K562 (cell line): ENCODE data around the gene IL4I1. TPM values are rescaled to one million over a fixed set of nuclear protein-coding genes. Genes with fewer than 3 reads are reported as not detected.

Source experiments
- ATAC-seq: fragments of 200-7000 bp; cut with Tn5 transposase; 3 replicates; pipeline ENCODE4 v1.9.1; 2020; ENCODE audit warnings: moderate library complexity
- BruUV-seq: library from RNA; stranded (reverse); fragments of 400-500 nt; replicated peaks from 2 replicates; lab custom pipeline; 2021; lab: Mats Ljungman, UMichigan
- CTCF ChIA-PET: fragments of 300-600 bp; formaldehyde crosslinking; extraction: SDS; loops from one replicate; lab custom pipeline; 2021; ENCODE audit warnings: low intra/inter-chr PET ratio; lab: Yijun Ruan, JAX
- POLR2A ChIA-PET: fragments of 300-600, 350-650 bp; sonication (Branson Sonifier 250); formaldehyde crosslinking; extraction: SDS; loops from one replicate; lab custom pipeline; 2021; ENCODE audit warnings: antibody characterized with exemption, inconsistent platforms; lab: Yijun Ruan, JAX
- DNase-seq, 4 experiments: peaks; one replicate each; pipeline versions ENCODE4 v3.0.0 to v3.0.0-alpha.2; 2011 to 2018; ENCODE audit warnings: low spot score in 3 of 4, mixed read lengths in 3 of 4; ENCODE audit errors: extremely low read depth in 1 of 4
- FAIRE-seq: peaks from 2 replicates; lab custom pipeline; 2011; peaks lifted over from hg19 to GRCh38; lab: Jason Lieb, UNC
- H2AFZ ChIP-seq: 2 replicates; pipeline ENCODE4 v1.6.0; 2011; ENCODE audit warnings: low read depth, low read length, control low read depth, inconsistent platforms
- H3K27ac ChIP-seq: fragments of 200-600 bp; 3 replicates; pipeline ENCODE4 v1.8.0; 2011; ENCODE audit warnings: low read depth, mild to moderate bottlenecking, control low read depth, inconsistent platforms, low read length, moderate library complexity, mixed read lengths; ENCODE audit errors: extremely low read depth
- H3K27me3 ChIP-seq, 2 experiments: fragments of 300-600 bp in 1 of 2; 2 replicates in 1 of 2; 3 replicates in 1 of 2; pipeline versions ENCODE4 v1.6.0 to v1.8.0; 2011; ENCODE audit warnings: inconsistent platforms in 2 of 2, low read length in 2 of 2, mild to moderate bottlenecking in 1 of 2, mixed read lengths in 1 of 2, moderate library complexity in 1 of 2; ENCODE audit not compliant: control insufficient read depth in 2 of 2, insufficient read depth in 2 of 2
- H3K36me3 ChIP-seq: fragments of 300-600 bp; 3 replicates; pipeline ENCODE4 v1.8.0; 2011; ENCODE audit warnings: mild to moderate bottlenecking, low read length, inconsistent platforms; ENCODE audit not compliant: control insufficient read depth, insufficient read depth
- H3K4me1 ChIP-seq, 2 experiments: fragments of 200-600 bp in 1 of 2; replicated peaks in 1 of 2; 2 replicates in 1 of 2; 3 replicates in 1 of 2; pipeline versions ENCODE4 v1.5.1 to v1.8.0; 2011; ENCODE audit warnings: inconsistent platforms in 2 of 2, low read length in 2 of 2, mild to moderate bottlenecking in 1 of 2, mixed read lengths in 1 of 2, moderate library complexity in 1 of 2; ENCODE audit not compliant: control insufficient read depth in 2 of 2, insufficient read depth in 2 of 2
- H3K4me2 ChIP-seq: 2 replicates; pipeline ENCODE4 v1.6.1; 2011; ENCODE audit warnings: low read length, control low read depth, inconsistent platforms, mixed read lengths; ENCODE audit not compliant: insufficient read depth
- H3K4me3 ChIP-seq: fragments of 200-600 bp; sonication (generic), shearing (Covaris generic); 2 replicates; pipeline ENCODE4 v1.5.1; 2016; ENCODE audit warnings: control low read depth, inconsistent platforms
- H3K79me2 ChIP-seq: fragments of 200-600 bp; 3 replicates; pipeline ENCODE4 v1.8.0; 2011; ENCODE audit warnings: low read length, inconsistent platforms; ENCODE audit not compliant: control insufficient read depth, insufficient read depth
- H3K9ac ChIP-seq, 2 experiments: 2 replicates each; pipeline versions ENCODE4 v1.6.0 to v1.6.1; 2011; ENCODE audit warnings: low read depth in 2 of 2, low read length in 2 of 2, control low read depth in 1 of 2, inconsistent platforms in 1 of 2, mild to moderate bottlenecking in 1 of 2, mixed read lengths in 1 of 2; ENCODE audit not compliant: insufficient read depth in 1 of 2
- H3K9me1 ChIP-seq: one replicate; pipeline ENCODE4 v1.6.0; 2011; ENCODE audit warnings: inconsistent platforms, mild to moderate bottlenecking, low read length, moderate library complexity; ENCODE audit not compliant: control insufficient read depth, insufficient read depth
- H3K9me3 ChIP-seq: replicated peaks from 2 replicates; pipeline ENCODE4 v1.5.1; 2011; ENCODE audit warnings: low read depth, low read length, inconsistent platforms; ENCODE audit not compliant: control insufficient read depth, insufficient read depth
- H4K20me1 ChIP-seq: replicated peaks from 2 replicates; pipeline ENCODE4 v1.6.1; 2011; ENCODE audit warnings: low read length, inconsistent platforms, mixed read lengths; ENCODE audit not compliant: control insufficient read depth, insufficient read depth
- CEBPG ChIP-seq, 3 experiments: fragments of 200-800 bp in 1 of 3; sonication (Bioruptor generic) in 1 of 3; sonication (generic) in 1 of 3; formaldehyde crosslinking in 1 of 3; IDR thresholded peaks in 2 of 3; conservative IDR thresholded peaks in 1 of 3; 2 replicates each; pipeline versions ENCODE4 v1.6.1 to v1.8.0; 2016 to 2022; ENCODE audit warnings: missing compliant biosample characterization in 2 of 3, missing genetic modification characterization in 2 of 3, mild to moderate bottlenecking in 1 of 3, missing genetic modification reagents in 1 of 3
- ETV5 ChIP-seq: sonication (generic); formaldehyde crosslinking; IDR thresholded peaks from 2 replicates; pipeline ENCODE4 v1.4.0; 2020; ENCODE audit warnings: low read depth, mild to moderate bottlenecking, missing genetic modification reagents
- FOXK1 ChIP-seq: sonication (generic); formaldehyde crosslinking; IDR thresholded peaks from 2 replicates; pipeline ENCODE4 v1.8.0; 2022; ENCODE audit warnings: missing genetic modification reagents, mild to moderate bottlenecking, borderline replicate concordance
- GTF2A2 ChIP-seq: IDR thresholded peaks from 2 replicates; pipeline ENCODE4 v1.6.1; 2016; ENCODE audit warnings: mild to moderate bottlenecking, missing genetic modification characterization, missing compliant biosample characterization
- HDGF ChIP-seq: fragments of 450-650 bp; IDR thresholded peaks from 2 replicates; pipeline ENCODE4 v1.6.1; 2016
- HMBOX1 ChIP-seq: sonication (generic); IDR thresholded peaks from 2 replicates; pipeline ENCODE4 v1.6.1; 2016
- MBD1 ChIP-seq: fragments of 250-450 bp; sonication (Bioruptor Pico); IDR thresholded peaks from 2 replicates; pipeline ENCODE4 v1.8.0; 2022; ENCODE audit warnings: inconsistent platforms
- MTA2 ChIP-seq: fragments of 450-650 bp; IDR thresholded peaks from 2 replicates; pipeline ENCODE4 v1.6.1; 2016; ENCODE audit warnings: low read depth
- NR2C2 ChIP-seq, 2 experiments: fragments of 200-800 bp in 1 of 2; sonication (Bioruptor generic) in 1 of 2; sonication (generic) in 1 of 2; formaldehyde crosslinking in 1 of 2; IDR thresholded peaks; 2 replicates each; pipeline versions ENCODE4 v1.6.1 to v1.8.0; 2016 to 2022; ENCODE audit warnings: mild to moderate bottlenecking in 1 of 2, missing compliant biosample characterization in 1 of 2, missing genetic modification characterization in 1 of 2, missing genetic modification reagents in 1 of 2
- SIN3A ChIP-seq, 2 experiments: fragments of 150-350 bp in 1 of 2; IDR thresholded peaks; 2 replicates each; pipeline ENCODE4 v1.6.1; 2011 to 2016; ENCODE audit warnings: borderline replicate concordance in 2 of 2, low read depth in 2 of 2, low read length in 2 of 2, mild to moderate bottlenecking in 2 of 2, moderate library complexity in 2 of 2; ENCODE audit not compliant: control insufficient read depth in 1 of 2
- SMC3 ChIP-seq: conservative IDR thresholded peaks from 2 replicates; pipeline ENCODE4 v1.6.1; 2011; ENCODE audit warnings: low read depth, low read length, improper control_type of control experiment; ENCODE audit not compliant: insufficient read depth
- ZBTB5 ChIP-seq: fragments of 450-650 bp; IDR thresholded peaks from 2 replicates; pipeline ENCODE4 v1.6.1; 2017; ENCODE audit warnings: antibody characterized with exemption
- ZNF644 ChIP-seq: fragments of 200-800 bp; sonication (Bioruptor generic); IDR thresholded peaks from 2 replicates; pipeline ENCODE4 v1.6.1; 2016; ENCODE audit warnings: low read depth, missing genetic modification characterization, missing compliant biosample characterization
- WGBS: fragments of 100-300 bp; shearing (Covaris generic); methylation state at CpG from one replicate; pipeline ENCODE4 v1.1.6; 2016; ENCODE audit warnings: low coverage, mixed read lengths; ENCODE audit not compliant: insufficient coverage; ENCODE audit errors: missing lambda C conversion rate; 5-methylcytosine and 5-hydroxymethylcytosine counted together
- in situ Hi-C: fragments of 300-500 bp; cut with MboI; formaldehyde crosslinking; loops from 4 replicates; pipeline ENCODE4 v1.15.0; 2018; ENCODE audit warnings: inconsistent platforms, mixed read lengths
- intact Hi-C: fragments of 100-400 bp; cut with micrococcal nuclease; formaldehyde crosslinking; loops from 2 replicates; pipeline ENCODE4 v1.14.2; 2022
- polyA plus RNA-seq, 8 experiments: library from polyadenylated mRNA; depleted of rRNA in 4 of 8; stranded (reverse) in 5 of 8; unstranded in 3 of 8; fragments of >200 nt; fragmentation: Nextera tagmentation in 2 of 8; fragmentation: Illumina TruSeq in 1 of 8; extraction: Ambion mirVana in 2 of 8; extraction: Trizol in 1 of 8; gene quantifications; 2 replicates each; pipeline versions ENCODE4 v1.2.1 to v1.2.3, GENCODE V29; 2011 to 2014; ENCODE audit warnings: inconsistent platforms in 1 of 8, missing spikeins in 1 of 8
- total RNA-seq, 7 experiments: library from RNA; depleted of rRNA in 6 of 7; stranded (reverse); fragments of >200 nt in 6 of 7; fragmentation: Illumina TruSeq in 2 of 7; extraction: Trizol in 2 of 7; gene quantifications; 2 replicates each; pipeline versions ENCODE4 v1.2.1 to v1.2.3, GENCODE V29; 2011 to 2021; ENCODE audit warnings: low replicate concordance in 1 of 7

The IL4I1 gene
- total and polyA plus RNA-seq, 9 of the 15 experiments (the other 6 are each of a cell fraction or from before 2014, with no cell fraction given), result 0.06 to 0.95 (median 0.43) TPM; not detected in 2

- TF ChIP-seq SMC3 (peak; percentile 14; the same call in 1 of the 2 replicates), CEBPG (CRISPR knock-in tag; IDR thresholded peaks at IDR 0.05) (no peak), CEBPG (tag; conservative IDR thresholded peaks at IDR 0.05 in 1 of 2, IDR thresholded peaks at IDR 0.05 in 1 of 2) (no peak), ZNF644 (tag) (no peak), GTF2A2 (tag) (no peak)
Measured at GRCh38 chr19:49850487-49851342, 46.0 kb downstream of the IL4I1 start, which contains the start of gene PTOV1 (continued).

- FAIRE-seq, result no peak
- H3K9ac ChIP-seq, result peak overlapping the region; percentile 97 to 99
- H4K20me1 ChIP-seq, result peaks cover 11% of the 10 kb centered on the region
- peak overlapping the region; percentile 87 for H3K4me3 ChIP-seq
- TSS peak; percentile 83 for BruUV-seq
- H2AFZ ChIP-seq, result peak overlapping the region; percentile 97
- intact Hi-C loops, result no loop called here
- H3K79me2 ChIP-seq, result peaks cover 51% of the 10 kb centered on the region
- peaks cover 27% of the 10 kb centered on the region for H3K36me3 ChIP-seq
- H3K9me1 ChIP-seq, result peaks cover 11% of the 10 kb centered on the region
- H3K27ac ChIP-seq, result peak overlapping the region; percentile 100
- H3K9me3 ChIP-seq, result 0 out of 2 replicates have a peak, but pooled peaks cover 6% of the 10 kb centered on the region
- WGBS, result 4% methylated on average over 12 of the region's 12 CpGs
- peaks cover 39 to 58% of the 10 kb centered on the region in 2 experiments for H3K4me1 ChIP-seq
- ChIA-PET CTCF (no interaction called here), POLR2A (interaction anchor here (0.6 to 2.0 kb wide), 22 partner anchors 9 to 174 kb away, joined by 3 to 18 read pairs (median 5); partner anchors contain the start of genes FUZ and PRMT1)
- DNase-seq, result no peak
- no peaks in the 10 kb centered on the region for H3K27me3 ChIP-seq
- H3K4me2 ChIP-seq, result peak overlapping the region; percentile 92
- peak; percentile 12 for ATAC-seq
- in situ Hi-C loops, result no loop called here
- TF ChIP-seq SIN3A (IDR thresholded peaks at IDR 0.05; ENCODE audit: borderline replicate concordance in 2 of 2, control insufficient read depth in 1 of 2, low read depth in 2 of 2, low read length in 2 of 2), result 0 out of 4 replicates have a peak, but pooled peaks of 1 of the 2 experiments have one; percentile 28
- 0 out of 2 replicates have a peak, but pooled peaks have one; percentile 26 for TF ChIP-seq FOXK1 (CRISPR knock-in tag)
- no peak for TF ChIP-seq ZBTB5
- TF ChIP-seq HMBOX1, result 0 out of 2 replicates have a peak, but pooled peaks have one; percentile 5
- TF ChIP-seq MBD1, result 0 out of 2 replicates have a peak, but pooled peaks have one; percentile 13
- 0 out of 2 replicates have a peak, but pooled peaks have one; percentile 2 for TF ChIP-seq MTA2
- TF ChIP-seq HDGF, result peak; percentile 79; the same call in 1 of the 2 replicates
- 0 out of 2 replicates have a peak, but pooled peaks have one; percentile 41 for TF ChIP-seq NR2C2 (CRISPR knock-in tag; IDR thresholded peaks at IDR 0.05)
- no peak for TF ChIP-seq NR2C2 (tag; IDR thresholded peaks at IDR 0.05)
- peak; percentile 21; the same call in 1 of the 2 replicates for TF ChIP-seq ETV5 (CRISPR knock-in tag)
Measured at GRCh38 chr19:49850221-49850486, 46.5 kb downstream of the IL4I1 start.
